NCI-H1694 treated with DMSO at 0.1 percent for 48 hours (cell line): Measurements from ENCODE around the gene DHCR24.

Source experiments
- DNase-seq: peaks from one replicate; lab custom pipeline; 2025; lab: John Stamatoyannopoulos, UW

Gene DHCR24

DNA sequence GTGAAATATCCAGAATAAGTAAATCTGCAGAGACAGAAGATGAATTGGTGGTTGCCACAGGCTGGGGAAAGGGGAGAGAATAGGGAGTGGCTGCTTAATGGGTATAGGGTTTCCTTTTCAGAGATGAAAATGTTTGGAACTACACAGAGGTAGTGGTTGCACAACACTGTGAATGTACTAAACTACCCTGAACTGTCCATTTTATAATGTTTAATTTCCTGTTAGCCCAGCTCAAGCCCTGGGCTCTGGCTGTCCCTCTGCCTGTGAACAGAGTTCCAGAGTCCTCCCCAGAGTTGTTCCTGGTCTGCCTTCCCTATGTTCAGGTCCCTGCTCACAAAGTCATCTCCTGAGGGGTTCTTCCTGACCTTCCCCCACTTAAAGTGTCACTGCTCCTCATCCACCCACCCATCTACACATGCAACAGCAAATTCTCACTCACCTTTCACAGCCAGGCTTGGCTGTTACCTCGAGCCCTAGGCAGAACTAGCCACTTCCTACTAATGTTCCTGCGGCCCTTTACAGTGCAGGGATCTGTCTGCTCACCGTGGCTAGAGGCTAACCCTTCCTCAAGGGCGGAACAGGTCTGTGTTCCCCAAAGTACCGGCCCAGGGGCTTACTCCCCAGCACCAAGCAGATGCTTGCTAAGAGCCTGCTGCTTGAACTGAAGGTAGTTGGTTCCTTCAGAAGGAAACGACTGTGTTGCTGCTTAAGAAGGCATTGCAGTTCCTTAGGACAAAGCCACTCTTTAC lies 22.4 kb downstream of the DHCR24 start:
- no peak for DNase-seq

DNA sequence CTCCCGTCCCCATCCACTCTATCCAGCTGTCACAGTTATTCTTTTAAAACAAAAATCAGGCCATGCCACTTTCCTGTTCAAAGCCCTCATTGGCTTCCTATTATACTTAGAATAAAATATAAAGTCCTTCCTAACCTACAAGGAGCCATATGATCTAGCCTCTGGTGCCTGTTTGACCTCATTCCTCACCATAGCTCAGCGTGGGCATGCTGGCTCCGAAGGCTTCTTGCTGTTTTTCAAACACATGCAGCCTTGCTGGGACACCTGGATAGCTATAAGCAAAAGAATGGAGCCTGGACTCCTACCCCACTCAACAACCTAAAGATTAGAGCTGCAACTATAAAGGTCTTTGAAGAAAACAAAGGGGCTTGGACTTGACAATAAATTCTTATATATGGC lies 23.7 kb downstream of the DHCR24 start:
- DNase-seq: no peak

DNA sequence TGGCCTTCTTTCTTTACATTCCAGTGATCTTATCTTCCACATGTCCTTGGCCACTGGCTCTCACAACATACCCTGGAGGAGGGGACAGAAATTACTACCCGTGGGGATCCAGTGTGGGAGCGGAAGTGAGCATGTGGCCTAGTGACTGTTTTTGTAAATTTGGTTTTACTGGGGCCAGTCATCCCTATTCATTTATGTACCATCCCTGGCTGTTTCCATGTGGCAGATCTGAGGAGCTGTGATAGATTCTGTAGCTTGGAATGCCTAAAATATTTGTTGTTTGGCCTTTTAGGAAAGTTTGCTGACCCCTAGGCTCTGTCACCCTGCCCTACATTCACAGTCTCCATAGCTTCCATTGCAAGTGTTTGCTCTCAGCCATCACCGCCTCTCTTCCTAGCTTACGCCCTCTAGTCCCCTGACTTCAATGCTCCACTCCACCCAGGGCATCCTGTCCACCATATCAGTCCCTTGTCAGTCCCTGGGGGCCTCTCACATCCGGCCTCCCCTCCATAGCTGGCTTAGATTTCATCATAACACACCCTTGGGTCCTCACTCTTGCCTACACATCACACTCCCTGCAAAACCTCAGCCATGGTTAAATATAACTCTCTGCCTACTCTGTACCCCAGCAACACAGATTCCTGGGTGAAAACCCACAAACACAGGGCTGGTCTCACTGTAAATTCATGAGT lies 25.8 kb downstream of the DHCR24 start:
- DNase-seq: no peak

DNA sequence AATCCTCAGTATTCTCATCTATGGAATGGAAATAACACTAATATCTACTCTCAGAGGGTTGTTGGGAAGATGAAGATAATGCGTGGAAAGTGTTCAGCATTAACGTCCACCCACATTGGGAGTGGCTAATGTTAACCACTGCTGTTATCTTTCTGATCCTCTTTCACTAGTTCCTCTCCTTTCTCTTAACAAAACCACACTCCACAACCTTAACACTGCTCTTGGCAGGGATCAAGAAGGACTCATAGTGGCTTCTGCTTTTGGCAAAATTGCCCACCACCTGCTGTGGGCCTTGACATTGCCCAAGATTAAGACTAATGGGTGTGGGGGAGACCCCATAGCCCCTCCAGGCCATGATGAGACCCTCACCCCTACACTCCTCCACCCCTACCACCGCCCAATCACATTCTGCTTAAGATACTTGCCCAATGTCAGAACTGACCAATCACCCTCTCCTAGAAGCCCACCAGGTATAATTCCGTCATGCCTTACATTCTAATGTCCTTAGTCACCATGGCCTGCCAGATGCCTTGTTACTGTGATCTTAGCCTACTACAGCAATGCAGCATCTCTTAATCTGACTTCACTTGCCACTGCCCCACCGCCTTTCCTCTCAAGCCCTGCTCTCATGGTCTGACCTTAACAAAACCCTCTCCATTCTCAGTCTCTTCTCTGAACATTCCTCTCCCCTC lies 27.1 kb downstream of the DHCR24 start:
- no peak for DNase-seq

DNA sequence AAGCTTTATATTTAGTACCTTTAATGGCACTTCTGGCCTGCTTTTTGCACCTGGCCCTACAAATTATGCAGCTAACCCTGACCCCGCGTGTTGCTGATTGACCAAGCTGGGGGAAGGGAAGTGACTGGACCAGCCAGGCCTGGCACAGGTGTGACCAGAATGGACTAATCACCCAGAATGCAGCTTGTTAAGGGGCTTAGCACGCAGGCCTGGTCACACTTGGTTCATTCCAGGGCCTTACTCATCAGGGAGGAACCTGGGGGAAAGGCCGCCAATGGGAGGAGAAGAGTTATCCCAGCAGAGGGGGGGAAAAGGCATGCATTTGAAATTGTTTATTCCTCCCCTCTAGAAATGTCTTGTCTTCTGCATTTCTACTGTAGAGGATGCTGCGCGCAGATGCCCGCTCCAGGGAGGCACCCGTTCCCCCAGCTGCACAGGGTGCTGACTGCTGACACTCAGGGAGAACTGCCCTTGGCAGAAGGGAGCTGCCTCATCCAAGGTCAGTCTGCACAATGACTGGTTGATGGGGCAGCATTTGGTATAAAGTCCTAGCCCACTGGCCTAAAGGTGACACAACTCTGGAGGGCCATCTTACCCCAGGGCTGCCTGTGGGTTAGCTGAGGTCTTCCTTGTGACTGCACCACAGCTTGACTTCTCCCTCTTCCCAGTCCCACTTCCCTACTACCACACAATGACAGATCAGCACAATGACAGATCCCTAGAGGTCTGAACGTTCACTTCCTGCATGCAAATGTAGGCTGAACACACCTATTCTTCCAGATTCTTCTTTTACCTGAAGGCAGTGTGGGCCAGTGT lies 29.0 kb downstream of the DHCR24 start:
- no peak for DNase-seq

DNA sequence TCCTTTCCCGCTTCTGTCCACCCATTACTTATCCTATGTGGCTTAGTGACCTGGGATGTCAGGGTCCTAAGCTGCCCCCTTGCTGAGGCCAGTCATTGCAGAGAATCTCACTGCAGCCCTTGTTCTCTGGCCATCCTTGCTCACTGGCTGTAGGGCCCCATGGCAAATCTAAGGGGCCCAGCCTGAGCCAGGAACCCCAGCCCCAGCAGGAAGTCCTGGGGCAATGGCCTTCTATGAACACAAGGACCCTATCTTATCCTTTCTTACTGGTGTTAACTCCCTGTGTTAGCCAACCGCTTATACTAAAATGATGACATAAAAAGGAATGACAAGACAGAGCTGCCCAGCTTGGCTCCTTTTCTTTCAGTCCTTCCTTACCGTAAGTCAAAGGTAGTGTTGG lies 29.9 kb downstream of the DHCR24 start:
- DNase-seq: no peak

DNA sequence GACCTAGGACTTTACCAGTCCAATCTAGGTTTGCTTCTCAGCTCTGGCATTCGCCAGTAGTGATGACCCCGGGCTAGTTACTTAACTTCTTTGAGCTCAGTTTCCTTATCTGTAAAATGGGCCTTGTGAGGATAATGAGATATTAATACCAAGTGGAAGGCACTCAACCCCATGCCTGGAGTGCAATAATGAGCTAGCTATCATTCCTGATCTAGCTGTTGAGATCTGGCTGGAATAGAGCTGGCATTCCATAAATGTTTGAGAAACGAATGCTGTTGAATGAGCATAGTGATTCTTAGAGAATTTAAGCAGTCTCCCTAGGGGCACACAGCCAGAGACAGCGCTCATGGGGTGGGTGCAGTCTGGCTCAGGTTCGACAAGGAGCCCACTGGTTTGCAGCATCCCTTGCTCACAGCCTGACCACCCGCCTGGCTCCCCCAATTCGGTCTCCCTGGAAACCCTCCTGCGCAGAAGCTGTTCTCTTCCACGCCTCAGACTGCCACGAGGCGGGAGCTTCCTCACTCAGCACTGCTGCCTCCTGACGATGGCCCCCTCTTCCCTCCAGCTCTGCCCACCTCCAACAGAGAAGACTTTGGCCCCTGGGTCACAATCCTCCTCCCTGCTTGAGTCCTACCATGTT lies 32.5 kb downstream of the DHCR24 start:
- DNase-seq: no peak

DNA sequence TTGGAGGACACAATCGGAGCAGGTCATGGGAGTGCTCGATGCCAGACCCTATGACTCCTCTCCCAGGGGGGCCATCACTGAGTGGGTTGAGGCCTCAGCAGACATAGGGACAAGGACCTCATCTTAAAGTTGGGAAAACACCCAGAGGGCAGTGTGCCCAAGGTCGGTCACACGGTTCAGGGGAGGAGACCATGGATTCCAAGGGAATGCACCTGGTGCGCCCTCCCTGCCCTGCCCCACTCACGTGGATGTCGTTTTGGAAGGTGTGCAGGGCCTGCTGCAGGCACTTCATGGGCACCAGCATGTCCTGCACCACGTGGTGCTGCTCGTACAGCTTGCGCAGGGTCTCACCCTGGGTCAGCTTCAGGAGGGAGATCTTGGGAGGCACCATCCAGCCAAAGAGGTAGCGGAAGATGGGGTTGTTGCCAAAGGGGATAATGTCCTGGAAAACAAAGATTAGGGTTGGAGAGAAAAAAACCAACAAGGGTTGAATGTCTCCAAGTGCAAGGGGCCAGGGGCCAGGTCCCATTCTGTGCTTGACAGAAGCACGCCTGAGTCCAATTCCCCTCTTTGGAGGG lies 33.1 kb downstream of the DHCR24 start:
- DNase-seq: no peak

DNA sequence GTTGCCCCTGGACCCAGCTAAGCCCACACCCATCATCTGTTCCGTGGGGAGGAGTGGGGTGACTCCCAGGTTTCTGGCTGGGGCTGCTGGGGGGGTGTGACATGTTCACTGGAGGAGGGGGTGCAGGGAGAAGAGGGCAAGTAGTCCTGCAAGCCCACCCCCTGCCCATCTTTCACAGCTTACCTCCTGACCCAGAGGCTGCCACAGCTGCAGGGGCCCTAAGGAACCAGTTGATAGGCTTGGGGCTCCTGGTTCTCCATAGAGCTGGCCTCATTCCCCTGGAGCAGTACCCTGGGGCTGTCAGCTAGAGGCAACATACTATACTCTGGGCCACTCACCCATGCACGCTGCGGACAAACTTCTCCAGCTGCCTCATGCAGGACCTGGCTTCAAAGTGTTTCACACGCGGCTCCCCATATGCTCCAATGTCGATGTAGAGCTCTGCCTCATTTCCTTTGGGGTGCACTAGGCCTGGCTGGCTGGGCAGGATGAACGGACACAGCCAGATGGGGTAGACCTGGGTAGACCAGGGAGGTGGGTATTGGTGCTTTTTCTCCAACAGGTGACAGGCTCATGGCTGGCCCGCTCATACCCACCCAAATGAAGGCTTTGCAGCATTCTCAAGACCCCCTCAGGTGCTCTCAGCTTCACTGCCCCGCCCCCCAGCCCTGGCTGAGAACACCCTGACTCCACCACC lies 33.8 kb downstream of the DHCR24 start:
- no peak for DNase-seq

DNA sequence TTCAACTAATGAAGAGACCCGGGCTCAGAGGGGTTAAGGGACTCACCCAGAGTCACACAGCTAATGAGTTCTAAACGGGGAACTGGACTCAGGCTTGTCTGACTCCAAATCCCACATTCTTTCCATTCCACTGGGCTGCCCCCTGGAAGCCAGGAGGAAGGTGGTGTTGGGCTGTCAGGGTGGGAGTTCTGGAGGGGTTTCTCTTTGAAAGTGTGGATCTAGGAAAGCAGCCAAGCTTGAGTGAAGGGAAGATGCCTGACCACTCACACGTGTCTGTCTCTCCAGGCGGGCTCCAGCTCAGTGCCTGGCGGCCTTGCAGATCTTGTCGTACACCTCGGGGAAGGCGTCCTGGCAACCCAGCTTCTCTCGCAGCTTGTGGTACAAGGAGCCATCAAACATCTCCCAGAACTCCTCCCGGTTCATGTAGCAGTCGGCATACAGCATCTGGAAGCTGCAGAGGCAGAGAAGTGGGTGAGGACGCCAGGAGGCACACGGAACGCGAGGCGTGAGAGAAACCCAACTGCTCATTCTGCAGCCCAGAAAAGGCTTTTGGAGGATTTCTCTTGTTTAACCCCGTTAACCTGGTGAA lies 35.0 kb downstream of the DHCR24 start:
- DNase-seq: no peak

DNA sequence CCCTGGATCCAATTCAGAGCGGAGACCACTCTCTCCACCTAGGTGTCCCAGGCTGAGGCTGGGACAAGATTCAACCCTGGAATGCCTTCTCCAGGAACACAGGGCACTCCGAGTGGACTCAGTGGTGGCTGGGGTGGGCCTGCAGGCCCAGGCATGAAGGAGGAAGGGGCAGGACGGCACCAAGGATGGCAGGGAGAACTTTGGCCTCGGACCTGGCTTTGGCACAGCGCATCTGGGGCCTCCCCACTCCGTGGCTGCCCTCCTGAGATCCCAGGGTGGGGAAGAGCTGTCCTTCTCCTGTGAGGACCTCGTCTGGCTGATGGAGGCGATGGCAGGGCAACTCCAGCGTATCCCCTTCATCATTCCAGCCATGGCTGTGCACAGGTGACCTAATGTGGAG lies 35.6 kb downstream of the DHCR24 start:
- DNase-seq: no peak

DNA sequence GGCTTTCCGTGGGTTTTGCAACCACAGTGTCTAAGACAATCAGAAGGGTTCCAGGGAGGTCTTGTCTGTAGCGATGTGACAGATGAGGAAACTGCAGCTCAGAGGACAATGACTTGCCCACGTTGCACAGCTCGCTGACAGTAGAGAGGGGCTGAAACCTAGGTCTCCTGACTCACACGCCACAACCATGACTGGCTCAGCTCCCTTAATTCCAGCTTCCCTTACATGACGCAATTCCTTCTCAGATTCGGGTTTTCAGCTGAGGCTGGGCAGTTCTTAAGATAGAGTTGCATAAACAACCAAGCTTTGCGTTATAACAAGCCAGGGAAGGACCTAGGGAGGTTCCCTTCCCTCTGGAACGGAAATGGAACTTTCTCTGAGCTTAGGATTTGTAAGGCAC lies 36.3 kb downstream of the DHCR24 start:
- no peak for DNase-seq

DNA sequence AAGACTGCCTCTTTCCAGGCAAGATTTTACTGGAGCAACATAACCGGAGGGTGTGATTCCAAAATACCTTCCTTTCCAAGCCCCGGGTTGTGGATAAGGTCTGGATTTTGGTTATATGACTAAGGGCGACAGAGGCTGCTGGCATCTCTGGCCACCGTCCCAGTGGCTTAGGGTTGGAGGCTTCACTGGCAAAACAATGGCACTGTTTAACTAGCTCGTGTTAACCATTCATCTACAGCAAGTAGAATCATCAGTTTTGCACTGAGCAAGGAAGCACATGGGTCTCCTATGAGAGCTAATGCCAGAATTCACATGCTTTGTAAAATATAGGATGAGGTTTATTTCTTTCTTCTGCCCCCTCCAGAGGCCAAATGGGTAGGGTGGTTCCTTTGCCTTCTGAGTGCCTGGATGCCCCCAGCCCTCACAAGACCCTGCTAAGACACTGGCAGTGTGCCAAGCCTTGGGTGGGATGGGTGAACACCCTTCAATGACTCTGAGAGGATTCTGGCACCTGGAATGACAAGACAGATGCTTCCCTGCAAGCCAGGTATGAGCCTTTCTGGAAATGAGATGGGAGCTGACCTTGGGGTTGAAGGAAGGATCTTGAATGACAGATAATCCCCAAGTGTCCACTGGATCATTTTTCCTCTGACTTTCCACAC lies 36.8 kb downstream of the DHCR24 start:
- DNase-seq: no peak

DNA sequence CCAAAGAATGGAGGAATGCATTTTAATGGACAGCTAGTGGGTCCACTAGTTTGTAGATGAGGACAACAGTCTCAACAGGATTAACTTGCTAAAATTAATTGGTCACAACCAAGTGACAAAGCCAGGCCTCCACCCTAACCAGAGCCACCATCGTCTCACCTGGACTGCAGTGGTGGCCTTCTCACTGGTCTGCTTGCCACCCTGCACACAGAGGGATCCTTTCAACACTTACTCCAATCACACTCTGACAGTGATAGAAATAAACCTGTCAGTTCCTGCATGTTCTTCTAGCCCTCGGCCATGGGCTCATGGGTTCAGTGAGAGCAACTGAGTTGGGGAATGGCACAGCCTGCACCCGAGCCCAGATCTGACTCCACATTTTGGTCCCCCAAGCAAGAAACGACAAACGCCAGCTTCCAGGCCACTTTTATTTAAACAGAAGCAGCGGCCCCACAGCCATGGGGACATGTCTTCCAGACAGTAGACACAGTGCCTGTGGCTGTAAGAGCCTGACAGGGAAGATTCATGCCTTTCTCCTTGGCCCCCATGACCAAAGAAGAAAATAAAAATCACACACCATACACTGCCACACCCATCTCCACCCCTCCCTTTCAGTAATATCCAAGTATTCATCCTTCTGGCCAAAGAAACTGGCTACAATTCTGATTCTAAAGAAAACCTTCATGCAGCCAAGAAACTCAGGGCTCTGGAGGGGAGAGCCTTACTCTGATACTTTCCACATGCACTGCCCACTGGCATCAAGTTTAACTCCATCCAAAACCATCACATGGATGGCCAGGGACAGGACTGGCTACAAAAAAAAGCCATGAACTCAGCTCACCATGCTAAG lies 37.6 kb downstream of the DHCR24 start:
- no peak for DNase-seq

DNA sequence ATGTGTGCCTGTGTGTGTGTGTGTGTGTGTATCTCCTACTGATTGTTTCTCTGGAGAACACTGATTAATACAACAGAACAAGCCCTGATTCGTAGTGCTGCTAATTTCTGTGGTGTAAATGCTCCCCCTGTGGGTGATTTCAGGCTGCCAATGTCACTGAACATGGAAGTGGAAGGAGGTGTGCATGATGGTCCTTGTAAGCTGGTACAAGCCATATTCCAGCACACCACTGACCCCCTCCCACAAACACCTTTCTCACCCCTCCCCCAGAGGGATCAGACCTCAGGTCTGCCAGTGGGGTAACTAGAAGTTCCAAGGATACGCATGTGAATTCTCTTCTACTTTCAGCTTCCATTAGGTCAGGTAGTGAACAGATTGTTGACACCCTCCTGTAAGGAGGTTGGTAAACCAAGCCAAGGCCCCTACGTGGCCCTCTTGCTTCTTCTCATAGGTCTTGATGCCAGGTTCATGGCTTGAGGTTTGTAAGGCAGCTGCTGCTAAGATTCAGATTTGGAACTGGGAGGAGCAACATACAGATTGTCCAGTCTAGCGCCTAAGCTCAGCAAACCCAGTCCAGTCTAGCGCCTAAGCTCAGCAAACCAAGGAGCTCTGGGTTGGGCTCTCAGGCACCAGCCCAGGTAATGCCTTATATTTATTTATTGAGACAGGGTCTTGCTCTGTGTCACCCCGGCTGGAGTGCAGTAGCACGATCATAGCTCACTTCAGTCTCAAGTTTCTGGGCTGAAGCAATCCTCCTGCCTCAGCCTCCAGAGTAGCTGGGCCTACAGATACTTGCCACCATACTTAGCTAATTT lies 38.7 kb downstream of the DHCR24 start:
- DNase-seq: no peak

DNA sequence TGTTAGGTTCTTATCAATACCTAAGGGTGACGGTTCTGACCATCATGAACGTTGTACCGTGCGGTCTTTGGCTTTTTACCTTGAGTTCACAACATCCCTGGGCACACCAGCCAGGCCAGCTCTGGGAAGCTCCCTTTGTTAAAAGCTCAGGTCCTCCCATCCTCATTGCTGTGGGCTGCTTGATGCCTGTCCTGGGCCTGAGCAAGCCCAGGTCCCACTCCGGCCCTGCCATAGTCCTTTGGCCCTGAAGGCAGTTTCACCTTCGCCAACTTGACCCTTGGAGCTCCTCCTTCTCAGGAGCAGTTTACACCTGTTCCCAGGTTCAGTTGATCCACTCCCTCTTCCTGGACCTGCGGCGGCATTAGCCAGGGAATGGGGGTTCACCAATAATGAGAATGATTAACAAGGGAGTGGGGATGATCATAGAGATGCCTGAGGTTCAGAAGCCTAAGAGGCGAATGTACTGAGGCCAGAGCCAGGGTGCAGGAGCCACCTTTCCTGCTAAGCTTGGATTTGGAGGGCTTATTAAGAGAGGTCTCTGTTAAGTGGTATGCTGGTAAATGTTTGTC lies 40.2 kb downstream of the DHCR24 start:
- no peak for DNase-seq

DNA sequence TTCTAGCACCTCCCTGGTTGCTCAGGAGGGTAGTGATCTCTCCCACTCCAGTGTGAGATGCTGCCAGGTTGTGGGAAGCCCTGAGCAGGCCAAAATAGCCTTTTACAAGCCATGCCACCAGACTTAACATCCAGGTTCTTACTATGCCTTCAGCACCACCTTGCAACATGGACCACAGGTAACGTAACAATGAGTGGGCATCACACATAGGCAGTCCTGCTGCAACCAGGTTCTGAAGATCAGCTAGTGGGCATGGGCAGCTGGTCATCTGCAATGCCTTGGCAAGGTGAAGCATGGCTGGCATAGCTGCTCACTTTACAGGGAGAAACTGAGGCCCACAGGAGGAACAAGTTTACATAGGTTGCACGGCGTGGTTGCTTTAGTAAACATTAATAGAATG lies 40.7 kb downstream of the DHCR24 start:
- no peak for DNase-seq

DNA sequence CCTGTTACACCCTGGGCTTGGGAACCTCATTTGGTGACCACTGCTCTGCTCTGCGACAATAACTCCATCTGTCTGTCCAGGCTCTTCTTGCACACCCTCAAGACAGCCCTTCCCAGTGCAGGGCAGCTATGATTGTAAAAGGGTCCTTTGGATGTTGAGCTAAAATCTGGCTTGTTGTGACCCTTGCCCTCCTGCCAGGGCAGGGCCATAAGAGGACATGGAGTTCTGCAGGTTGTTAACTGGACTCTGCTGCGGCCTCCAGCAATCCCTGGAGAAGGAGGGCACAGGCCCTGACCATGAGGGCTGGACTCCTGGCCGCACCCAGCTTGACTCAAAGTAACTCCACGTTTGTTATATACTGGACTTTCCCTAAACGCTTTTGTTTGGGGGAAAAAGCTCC lies 41.2 kb downstream of the DHCR24 start:
- DNase-seq: no peak
